Breast epithelium (tissue), 3 donors: ENCODE measurements around the gene MBTPS1.

Source experiments
- POLR2AphosphoS5 ChIP-seq, 3 donors: sonication (generic); formaldehyde crosslinking; IDR thresholded peaks; one replicate each; pipeline ENCODE4 v1.6.1; 2017; ENCODE audit warnings: antibody characterized with exemption in 3 of 3
- TF ChIP-seq, protein P1 (sequence below), 3 donors: fragments of 450-650 bp; IDR thresholded peaks; one replicate each; pipeline ENCODE4 v1.5.1; 2016 to 2017; ENCODE audit warnings: antibody characterized with exemption in 3 of 3, mild to moderate bottlenecking in 3 of 3, moderate library complexity in 3 of 3

DNA sequence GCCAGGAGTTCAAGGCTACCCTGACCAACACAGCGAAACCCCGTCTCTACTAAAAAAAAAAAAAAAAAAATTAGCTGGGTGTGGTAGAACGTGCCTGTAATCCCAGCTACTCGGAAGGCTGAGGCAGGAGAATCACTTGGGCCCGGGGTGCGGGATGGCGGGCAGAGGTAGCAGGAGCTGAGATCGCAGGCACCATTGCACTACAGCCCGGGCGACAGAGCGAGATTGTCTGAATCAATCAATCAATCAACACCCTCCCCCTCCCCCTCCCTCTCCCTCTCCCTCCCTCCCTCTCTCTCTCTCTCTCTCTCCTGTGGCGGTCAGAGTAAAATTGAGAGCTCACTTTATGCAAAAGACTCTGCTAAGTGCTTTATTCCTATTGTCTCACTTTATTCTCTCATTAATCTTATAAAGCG, 27.1 kb upstream of the MBTPS1 start:
- TF ChIP-seq, protein P1, sequence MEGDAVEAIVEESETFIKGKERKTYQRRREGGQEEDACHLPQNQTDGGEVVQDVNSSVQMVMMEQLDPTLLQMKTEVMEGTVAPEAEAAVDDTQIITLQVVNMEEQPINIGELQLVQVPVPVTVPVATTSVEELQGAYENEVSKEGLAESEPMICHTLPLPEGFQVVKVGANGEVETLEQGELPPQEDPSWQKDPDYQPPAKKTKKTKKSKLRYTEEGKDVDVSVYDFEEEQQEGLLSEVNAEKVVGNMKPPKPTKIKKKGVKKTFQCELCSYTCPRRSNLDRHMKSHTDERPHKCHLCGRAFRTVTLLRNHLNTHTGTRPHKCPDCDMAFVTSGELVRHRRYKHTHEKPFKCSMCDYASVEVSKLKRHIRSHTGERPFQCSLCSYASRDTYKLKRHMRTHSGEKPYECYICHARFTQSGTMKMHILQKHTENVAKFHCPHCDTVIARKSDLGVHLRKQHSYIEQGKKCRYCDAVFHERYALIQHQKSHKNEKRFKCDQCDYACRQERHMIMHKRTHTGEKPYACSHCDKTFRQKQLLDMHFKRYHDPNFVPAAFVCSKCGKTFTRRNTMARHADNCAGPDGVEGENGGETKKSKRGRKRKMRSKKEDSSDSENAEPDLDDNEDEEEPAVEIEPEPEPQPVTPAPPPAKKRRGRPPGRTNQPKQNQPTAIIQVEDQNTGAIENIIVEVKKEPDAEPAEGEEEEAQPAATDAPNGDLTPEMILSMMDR (IDR thresholded peaks at IDR 0.05): no peak
- TF ChIP-seq POLR2AphosphoS5 (IDR thresholded peaks at IDR 0.05): no peak
